ENCODE results near the gene TFAP2B.

The TFAP2B gene

GRCh38 chr6:50840112-50840810 lies 21.6 kb downstream of the TFAP2B start:
- Histone ChIP-seq H3K4me1 (ENCODE audit: control insufficient read depth, insufficient read depth, low read length) (no peaks in the 10 kb centered on the region), H3K9me3 (ENCODE audit: control insufficient read depth, low read length) (no peaks in the 10 kb centered on the region), H3K36me3 (ENCODE audit: control insufficient read depth, insufficient read depth, low read length, severe bottlenecking) (no peaks in the 10 kb centered on the region), H3K27me3 (replicated peaks; ENCODE audit: control insufficient read depth, insufficient read depth, low read length) (peaks cover 98% of the 10 kb centered on the region), H3K4me3 (ENCODE audit: low read length) (no peak overlapping the region), H3K9ac (ENCODE audit: low read length) (no peak overlapping the region)
- DNase-seq (ENCODE audit: low read depth) = no peak

- Histone ChIP-seq H3K9me3 (ENCODE audit: control insufficient read depth, low read length) (no peaks in the 10 kb centered on the region), H3K36me3 (ENCODE audit: control insufficient read depth, insufficient read depth, low read length, severe bottlenecking) (no peaks in the 10 kb centered on the region), H3K4me3 (ENCODE audit: low read length) (no peak overlapping the region), H3K27me3 (replicated peaks; ENCODE audit: control insufficient read depth, insufficient read depth, low read length) (peaks cover 98% of the 10 kb centered on the region), H3K9ac (ENCODE audit: low read length) (no peak overlapping the region), H3K4me1 (ENCODE audit: control insufficient read depth, insufficient read depth, low read length) (no peaks in the 10 kb centered on the region)
- no peak for DNase-seq (ENCODE audit: low read depth)
Measured at GRCh38 chr6:50840811-50841192, 22.1 kb downstream of the TFAP2B start.

DNA sequence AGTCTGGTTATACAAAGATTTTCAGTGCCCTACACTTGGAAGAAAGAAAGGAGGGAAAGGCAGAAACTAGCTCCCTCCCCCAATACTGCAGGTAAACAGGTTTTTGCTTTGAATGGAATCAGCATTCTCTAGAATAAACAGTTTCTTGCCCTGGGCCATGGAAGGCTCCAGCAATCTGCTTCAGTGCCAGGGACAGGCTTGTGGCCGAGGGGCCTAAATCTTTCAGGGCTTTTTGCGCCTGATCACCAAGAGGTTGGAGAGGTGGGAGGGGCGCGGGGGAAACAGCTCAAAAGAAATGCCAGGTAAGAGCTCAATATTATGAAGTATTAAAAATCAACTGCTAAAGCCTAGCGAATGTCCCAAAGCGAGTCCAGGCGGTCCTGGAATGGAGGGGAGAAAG lies 23.8 kb downstream of the TFAP2B start:
- DNase-seq (ENCODE audit: low read depth) = no peak
- H3K9me3 ChIP-seq (ENCODE audit: control insufficient read depth, low read length) = no peaks in the 10 kb centered on the region
- H3K4me3 ChIP-seq (ENCODE audit: low read length) = no peak overlapping the region
- peaks cover 98% of the 10 kb centered on the region for H3K27me3 ChIP-seq (replicated peaks; ENCODE audit: control insufficient read depth, insufficient read depth, low read length)
- H3K9ac ChIP-seq (ENCODE audit: low read length) = no peak overlapping the region
- H3K4me1 ChIP-seq (ENCODE audit: control insufficient read depth, insufficient read depth, low read length) = no peaks in the 10 kb centered on the region
- H3K36me3 ChIP-seq (ENCODE audit: control insufficient read depth, insufficient read depth, low read length, severe bottlenecking) = no peaks in the 10 kb centered on the region

- H3K4me1 ChIP-seq (ENCODE audit: control insufficient read depth, insufficient read depth, low read length) = no peaks in the 10 kb centered on the region
- H3K4me3 ChIP-seq (ENCODE audit: low read length) = no peak overlapping the region
- no peaks in the 10 kb centered on the region for H3K36me3 ChIP-seq (ENCODE audit: control insufficient read depth, insufficient read depth, low read length, severe bottlenecking)
- H3K27me3 ChIP-seq (replicated peaks; ENCODE audit: control insufficient read depth, insufficient read depth, low read length) = peaks cover 98% of the 10 kb centered on the region
- no peaks in the 10 kb centered on the region for H3K9me3 ChIP-seq (ENCODE audit: control insufficient read depth, low read length)
- no peak overlapping the region for H3K9ac ChIP-seq (ENCODE audit: low read length)
- no peak for DNase-seq (ENCODE audit: low read depth)
Measured at GRCh38 chr6:50842861-50843384, 24.3 kb downstream of the TFAP2B start.

- no peak for DNase-seq (ENCODE audit: low read depth)
- Histone ChIP-seq H3K36me3 (ENCODE audit: control insufficient read depth, insufficient read depth, low read length, severe bottlenecking) (no peaks in the 10 kb centered on the region), H3K4me1 (ENCODE audit: control insufficient read depth, insufficient read depth, low read length) (no peaks in the 10 kb centered on the region), H3K9me3 (ENCODE audit: control insufficient read depth, low read length) (no peaks in the 10 kb centered on the region), H3K4me3 (ENCODE audit: low read length) (no peak overlapping the region), H3K9ac (ENCODE audit: low read length) (no peak overlapping the region), H3K27me3 (replicated peaks; ENCODE audit: control insufficient read depth, insufficient read depth, low read length) (peaks cover 98% of the 10 kb centered on the region)
Measured at GRCh38 chr6:50843842-50844241, 25.2 kb downstream of the TFAP2B start.

- H3K36me3 ChIP-seq (ENCODE audit: control insufficient read depth, insufficient read depth, low read length, severe bottlenecking) = no peaks in the 10 kb centered on the region
- no peak for DNase-seq (ENCODE audit: low read depth)
- no peak overlapping the region for H3K9ac ChIP-seq (ENCODE audit: low read length)
- peaks cover 95% of the 10 kb centered on the region for H3K27me3 ChIP-seq (replicated peaks; ENCODE audit: control insufficient read depth, insufficient read depth, low read length)
- no peak overlapping the region for H3K4me3 ChIP-seq (ENCODE audit: low read length)
- H3K9me3 ChIP-seq (ENCODE audit: control insufficient read depth, low read length) = no peaks in the 10 kb centered on the region
- no peaks in the 10 kb centered on the region for H3K4me1 ChIP-seq (ENCODE audit: control insufficient read depth, insufficient read depth, low read length)
Measured at GRCh38 chr6:50845499-50846143, 26.9 kb downstream of the TFAP2B start.

GRCh38 chr6:50846144-50846851 lies 27.6 kb downstream of the TFAP2B start:
- H3K4me3 ChIP-seq (ENCODE audit: low read length) = no peak overlapping the region

DNA sequence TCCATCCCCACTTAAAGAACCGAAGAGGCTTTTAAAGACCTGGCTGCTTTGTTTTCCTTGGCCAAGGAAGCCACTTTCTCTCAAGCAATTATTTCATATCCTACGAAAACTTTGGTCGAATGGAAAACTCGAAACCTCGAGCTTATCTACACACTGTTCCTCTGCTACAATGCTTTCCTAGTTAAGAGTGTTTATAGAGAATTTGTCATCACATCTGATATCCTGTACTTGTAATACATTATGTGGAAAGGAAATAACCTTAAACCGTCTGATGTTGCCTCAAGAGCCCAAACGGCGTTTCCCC lies 28.1 kb downstream of the TFAP2B start:
- Histone ChIP-seq H3K4me1 (ENCODE audit: control insufficient read depth, insufficient read depth, low read length) (no peaks in the 10 kb centered on the region), H3K36me3 (ENCODE audit: control insufficient read depth, insufficient read depth, low read length, severe bottlenecking) (no peaks in the 10 kb centered on the region), H3K27me3 (replicated peaks; ENCODE audit: control insufficient read depth, insufficient read depth, low read length) (peaks cover 94% of the 10 kb centered on the region), H3K9me3 (ENCODE audit: control insufficient read depth, low read length) (no peaks in the 10 kb centered on the region), H3K4me3 (ENCODE audit: low read length) (no peak overlapping the region), H3K9ac (ENCODE audit: low read length) (no peak overlapping the region)
- DNase-seq (ENCODE audit: low read depth) = no peak

More at GRCh38 chr6:50846144-50846851, 27.6 kb downstream of the TFAP2B start:
- Histone ChIP-seq H3K9ac (ENCODE audit: low read length) (no peak overlapping the region), H3K9me3 (ENCODE audit: control insufficient read depth, low read length) (no peaks in the 10 kb centered on the region), H3K27me3 (replicated peaks; ENCODE audit: control insufficient read depth, insufficient read depth, low read length) (peaks cover 95% of the 10 kb centered on the region), H3K4me1 (ENCODE audit: control insufficient read depth, insufficient read depth, low read length) (no peaks in the 10 kb centered on the region), H3K36me3 (ENCODE audit: control insufficient read depth, insufficient read depth, low read length, severe bottlenecking) (no peaks in the 10 kb centered on the region)
- no peak for DNase-seq (ENCODE audit: low read depth)

- Histone ChIP-seq H3K36me3 (ENCODE audit: control insufficient read depth, insufficient read depth, low read length, severe bottlenecking) (no peaks in the 10 kb centered on the region), H3K9me3 (ENCODE audit: control insufficient read depth, low read length) (no peaks in the 10 kb centered on the region), H3K27me3 (replicated peaks; ENCODE audit: control insufficient read depth, insufficient read depth, low read length) (peaks cover 88% of the 10 kb centered on the region), H3K4me1 (ENCODE audit: control insufficient read depth, insufficient read depth, low read length) (no peaks in the 10 kb centered on the region), H3K4me3 (ENCODE audit: low read length) (no peak overlapping the region), H3K9ac (ENCODE audit: low read length) (no peak overlapping the region)
- no peak for DNase-seq (ENCODE audit: low read depth)
Measured at GRCh38 chr6:50847890-50848594, 29.4 kb downstream of the TFAP2B start.

DNA sequence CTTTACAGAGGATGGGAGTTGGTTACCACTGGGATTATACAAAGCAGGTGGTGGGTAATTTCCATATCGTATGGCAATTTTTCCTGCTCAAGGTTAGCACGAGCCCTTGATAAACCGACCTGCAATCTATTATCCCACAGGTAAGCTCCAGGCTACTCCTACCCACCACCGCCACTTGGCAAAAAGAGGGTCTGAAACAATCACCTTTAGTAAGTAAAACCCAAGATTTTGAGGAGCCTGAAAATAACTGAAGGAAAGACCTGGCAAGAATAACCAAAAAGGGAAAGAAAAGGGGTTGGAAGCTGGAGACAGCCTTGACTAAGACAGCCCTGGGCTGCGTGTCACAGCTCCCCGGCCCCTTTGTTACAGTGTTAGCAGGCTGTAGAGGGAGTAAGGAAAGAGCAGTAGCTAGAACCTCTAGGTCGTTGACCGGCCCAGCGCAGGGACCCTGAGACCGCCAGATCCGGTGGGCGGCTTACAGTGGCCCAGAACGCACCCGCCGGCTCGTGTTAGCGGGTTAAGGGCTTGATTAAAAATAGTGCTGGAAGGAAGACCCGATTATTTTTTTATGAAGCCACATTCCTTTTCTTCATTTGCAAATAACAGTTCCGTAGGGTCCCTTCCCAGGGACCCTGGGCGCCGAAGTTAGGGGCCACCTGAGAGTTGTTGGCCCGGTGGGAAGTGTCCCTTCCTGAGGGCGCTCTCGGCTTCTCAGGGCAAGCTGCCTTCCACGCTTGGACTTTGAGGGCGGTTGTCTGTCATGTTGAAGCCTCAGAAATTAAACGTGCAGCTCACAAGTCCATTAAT lies 30.5 kb downstream of the TFAP2B start:
- Histone ChIP-seq H3K9me3 (ENCODE audit: control insufficient read depth, low read length) (no peaks in the 10 kb centered on the region), H3K9ac (ENCODE audit: low read length) (no peak overlapping the region), H3K27me3 (replicated peaks; ENCODE audit: control insufficient read depth, insufficient read depth, low read length) (peaks cover 81% of the 10 kb centered on the region), H3K4me1 (ENCODE audit: control insufficient read depth, insufficient read depth, low read length) (no peaks in the 10 kb centered on the region), H3K36me3 (ENCODE audit: control insufficient read depth, insufficient read depth, low read length, severe bottlenecking) (no peaks in the 10 kb centered on the region), H3K4me3 (ENCODE audit: low read length) (no peak overlapping the region)
- DNase-seq (ENCODE audit: low read depth) = no peak
